ENCODE measurements around the gene MYF6.
"Not testable (repeated sequence)": the region's sequence is repeated elsewhere in the genome, so short reads cannot be mapped to it uniquely, and the experiment has no call there.

Gene MYF6

GRCh38 chr12:80707126-80707829 is at the start of gene MYF6:
Gene MYF6 (plus strand): TSS chr12:80707634. CDS start chr12:80707720, 86 bp downstream.
- no peak for DNase-seq (ENCODE audit: extremely low read depth, low read depth)
- TF ChIP-seq CTCF (IDR thresholded peaks at IDR 0.05; ENCODE audit: low read depth, low read length) = no peak

DNA sequence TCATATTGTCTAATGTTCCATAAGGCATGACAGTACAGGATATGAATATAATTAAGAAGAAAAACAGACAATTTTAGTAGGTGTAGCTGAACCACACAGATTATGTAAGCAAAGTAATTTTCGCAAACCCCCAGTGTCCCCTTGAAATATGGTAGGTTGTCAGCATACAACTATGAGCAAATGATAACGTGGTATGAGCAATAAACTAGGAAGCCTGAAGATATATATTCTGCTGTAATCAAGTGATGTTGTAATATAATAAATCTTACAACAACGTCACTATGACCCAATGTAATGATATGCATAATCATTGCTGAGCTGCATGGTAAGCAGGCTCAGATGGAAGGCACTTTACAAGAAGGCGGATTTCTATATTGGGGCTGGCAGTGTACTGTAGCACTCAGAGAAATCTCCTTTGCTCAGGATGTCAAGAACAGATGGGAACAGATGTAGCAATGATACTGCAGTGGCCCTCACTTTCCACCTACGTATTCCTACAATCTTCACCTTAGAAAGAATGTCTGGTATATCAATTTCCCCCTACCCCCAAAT is 47.8 kb upstream of the MYF6 start:
- no peak for DNase-seq (ENCODE audit: extremely low read depth, low read depth)
- TF ChIP-seq CTCF (IDR thresholded peaks at IDR 0.05; ENCODE audit: low read depth, low read length) = no peak

DNA sequence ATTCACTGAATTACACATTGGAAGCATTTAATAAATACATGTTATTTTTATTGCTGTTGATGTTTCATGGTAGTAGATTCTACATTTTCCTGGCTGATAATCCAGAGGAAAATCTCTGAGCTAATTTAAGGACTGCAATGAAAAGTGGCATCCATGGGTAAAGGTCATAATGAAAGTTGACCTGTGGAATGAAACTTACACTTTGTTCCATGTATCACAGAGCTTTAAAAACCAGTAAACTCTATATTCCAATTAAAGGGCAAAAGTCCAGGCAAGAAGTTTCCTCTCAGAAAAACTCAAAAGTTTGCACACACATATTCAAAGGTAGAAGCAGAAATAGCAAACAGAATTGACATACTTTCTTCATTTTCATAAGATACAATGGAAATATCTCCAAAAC is 44.8 kb upstream of the MYF6 start:
- DNase-seq (ENCODE audit: extremely low read depth, low read depth) = no peak
- no peak for TF ChIP-seq CTCF (IDR thresholded peaks at IDR 0.05; ENCODE audit: low read depth, low read length)

- no peak for DNase-seq (ENCODE audit: extremely low read depth, low read depth)
- TF ChIP-seq CTCF (IDR thresholded peaks at IDR 0.05; ENCODE audit: low read depth, low read length) = no peak
Measured at GRCh38 chr12:80670214-80670613, 37.2 kb upstream of the MYF6 start.

DNA sequence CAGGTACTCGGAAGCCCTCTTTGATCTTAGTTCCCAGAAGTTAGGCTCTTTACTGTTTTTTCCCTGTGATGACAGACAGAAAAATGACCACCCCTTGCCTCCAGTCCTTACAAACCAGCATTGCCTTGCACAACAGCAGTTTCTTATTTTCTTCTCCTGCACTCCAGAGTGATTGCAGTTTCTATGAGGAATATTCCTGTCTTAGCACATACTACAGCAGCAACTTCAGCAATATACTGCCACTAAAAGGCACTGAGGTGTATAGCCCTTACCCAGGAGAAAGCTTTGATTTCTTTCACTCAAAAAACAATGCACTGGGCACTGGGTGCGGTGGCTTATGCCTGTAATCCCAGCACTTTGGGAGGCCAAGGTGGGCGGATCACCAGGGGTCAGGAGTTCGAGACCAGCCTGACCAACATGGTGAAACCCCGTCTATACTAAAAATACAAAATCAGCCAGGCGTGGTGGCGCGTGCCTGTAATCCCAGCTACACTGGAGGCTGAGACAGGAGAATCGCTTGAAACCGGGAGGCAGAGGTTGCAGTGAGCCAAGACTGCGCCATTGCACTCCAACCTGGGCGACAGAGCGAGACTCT is 31.3 kb upstream of the MYF6 start:
- DNase-seq (ENCODE audit: extremely low read depth, low read depth) = not testable (repeated sequence)

GRCh38 chr12:80676856-80677255 is 30.6 kb upstream of the MYF6 start:
- no peak for DNase-seq (ENCODE audit: extremely low read depth, low read depth)
- no peak for TF ChIP-seq CTCF (IDR thresholded peaks at IDR 0.05; ENCODE audit: low read depth, low read length)

DNA sequence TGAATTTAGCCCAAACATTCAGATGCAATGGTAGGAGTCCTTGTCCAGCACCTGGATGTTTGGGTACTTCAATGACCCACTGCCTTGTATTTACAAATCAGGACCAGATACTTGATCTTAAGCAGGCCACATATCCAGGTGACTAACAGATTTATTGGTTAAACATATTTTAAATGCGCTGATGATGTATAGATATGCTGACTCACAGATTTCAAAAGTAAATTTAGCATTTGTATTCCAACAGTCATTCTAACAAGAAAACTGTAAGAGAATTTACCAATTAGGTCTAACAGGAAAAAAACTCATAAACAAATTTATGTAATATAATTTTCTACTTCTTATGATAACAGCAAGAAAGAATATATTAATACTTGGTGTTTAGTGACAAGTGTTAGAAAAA is 29.4 kb upstream of the MYF6 start:
- DNase-seq (ENCODE audit: extremely low read depth, low read depth) = no peak
- TF ChIP-seq CTCF (IDR thresholded peaks at IDR 0.05; ENCODE audit: low read depth, low read length) = no peak

Measured in AG09319 (cell line).